Suprapubic skin (tissue), 3 donors: ENCODE results near the gene CNOT1.
"Not testable (repeated sequence)": the region's sequence is repeated elsewhere in the genome, so short reads cannot be mapped to it uniquely, and the experiment has no call there.

ENCODE experiments used
- CTCF ChIP-seq, 2 donors: fragments of 200-600 bp in 1 of 2; fragments of 450-650 bp in 1 of 2; sonication (generic) in 1 of 2; IDR thresholded peaks; one replicate each; pipeline ENCODE4 v1.5.1; 2016 to 2019; ENCODE audit warnings: antibody characterized with exemption in 2 of 2, mild to moderate bottlenecking in 1 of 2, moderate library complexity in 1 of 2
- POLR2A ChIP-seq, 2 donors: fragments of 450-650 bp; IDR thresholded peaks; one replicate each; pipeline ENCODE4 v1.6.1; 2017; ENCODE audit warnings: antibody characterized with exemption in 2 of 2, mild to moderate bottlenecking in 2 of 2, moderate library complexity in 2 of 2

GRCh38 chr16:58565697-58566096, 63.9 kb downstream of the CNOT1 start:
- TF ChIP-seq CTCF, POLR2A (IDR thresholded peaks at IDR 0.05): not testable (repeated sequence)
